ENCODE data around the gene SLC11A2.
"Not testable (repeated sequence)": the region's sequence is repeated elsewhere in the genome, so short reads cannot be mapped to it uniquely, and the experiment has no call there.

SLC11A2 gene

DNA sequence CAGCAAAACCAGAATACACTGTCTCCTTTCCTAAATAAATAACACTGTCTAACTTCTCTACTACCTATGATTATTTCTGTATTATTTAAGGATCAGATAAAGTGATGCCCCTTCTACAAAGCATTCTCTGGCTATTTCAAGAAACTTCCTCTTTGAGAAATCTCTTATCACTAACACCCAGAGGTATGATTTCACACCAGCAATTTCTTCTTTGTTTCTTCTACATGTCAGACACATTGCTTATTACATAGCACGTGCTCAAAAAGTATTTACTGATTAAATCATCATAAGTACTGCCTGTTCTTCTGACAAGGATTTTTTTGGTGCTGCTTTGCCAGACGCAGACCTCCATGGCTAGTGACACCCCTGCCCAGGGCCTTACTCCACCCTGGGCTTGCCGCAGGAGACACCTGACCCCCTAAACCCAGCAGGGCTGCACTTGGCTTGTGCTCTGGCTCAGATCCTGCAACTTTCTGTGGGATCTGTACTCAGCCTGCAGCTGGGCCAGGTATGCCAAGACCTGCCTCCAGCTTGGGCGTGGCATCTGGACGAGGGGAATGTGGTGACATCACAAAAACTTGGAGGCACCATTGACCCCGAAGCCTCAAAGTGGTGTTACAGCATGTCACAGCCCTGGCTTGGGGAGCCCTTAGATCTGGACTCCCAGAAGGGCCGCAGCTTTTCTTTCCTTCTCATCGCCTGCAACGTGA lies 89.2 kb downstream of the SLC11A2 start:
- DNase-seq = no peak

- peak; percentile 69 for DNase-seq
These were observed 91.0 kb downstream of the SLC11A2 start for GRCh38 chr12:50934981-50935807.

GRCh38 chr12:50934371-50934851 lies 91.8 kb downstream of the SLC11A2 start:
- peak; percentile 70 for DNase-seq

- peak; percentile 32 for DNase-seq
These were observed 92.6 kb downstream of the SLC11A2 start for GRCh38 chr12:50933459-50934124.

- DNase-seq = no peak
These were observed 93.3 kb downstream of the SLC11A2 start for GRCh38 chr12:50932787-50933280.

DNA sequence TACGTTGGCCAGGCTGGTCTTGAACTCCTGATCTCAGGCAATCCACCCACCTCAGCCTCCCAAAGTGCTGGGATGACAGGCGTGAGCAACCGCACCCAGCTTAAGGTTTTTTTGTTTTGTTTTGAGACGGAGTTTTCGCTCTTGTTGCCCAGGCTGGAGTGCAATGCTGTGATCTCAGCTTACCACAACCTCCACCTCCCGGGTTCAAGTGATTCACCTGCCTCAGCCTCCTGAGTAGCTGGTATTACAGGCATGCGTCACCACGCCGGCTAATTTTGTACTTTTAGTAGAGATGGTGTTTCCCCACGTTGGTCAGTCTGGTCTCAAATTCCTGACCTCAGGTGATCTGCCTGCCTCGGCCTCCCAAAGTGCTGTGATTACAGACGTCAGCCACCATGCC lies 95.7 kb downstream of the SLC11A2 start:
- not testable (repeated sequence) for DNase-seq

DNA sequence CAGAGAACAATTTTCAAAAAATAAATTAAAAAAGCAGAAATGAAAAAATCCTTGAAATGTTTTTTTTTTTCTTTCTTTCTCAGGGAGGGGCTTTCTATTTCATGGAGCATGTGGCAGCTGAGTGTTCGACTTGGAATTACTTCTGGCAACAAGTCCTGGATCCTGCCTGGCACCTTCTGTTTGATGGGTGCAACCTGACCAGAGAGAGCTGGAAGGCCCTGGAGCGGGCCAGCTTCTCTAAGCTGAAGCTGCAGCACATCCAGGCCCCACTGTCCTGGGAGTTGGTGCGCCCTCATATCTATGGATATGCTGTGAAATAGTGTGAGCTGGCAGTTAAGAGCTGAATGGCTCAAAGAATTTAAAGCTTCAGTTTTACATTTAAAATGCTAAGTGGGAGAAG lies 96.4 kb downstream of the SLC11A2 start:
- no peak for DNase-seq
